GM06990 (cell line): Measurements from ENCODE around the gene TJP2.

ENCODE experiments used
- DNase-seq: peaks from one replicate; pipeline ENCODE4 v3.0.0-alpha.2; 2011; ENCODE audit not compliant: insufficient read length; ENCODE audit errors: extremely low read depth
- H3K27me3 ChIP-seq: replicated peaks from 2 replicates; pipeline ENCODE4 v1.6.0; 2011; ENCODE audit warnings: low read length; ENCODE audit not compliant: control insufficient read depth, insufficient read depth
- H3K36me3 ChIP-seq: 2 replicates; pipeline ENCODE4 v1.5.1; 2011; ENCODE audit warnings: low read length; ENCODE audit not compliant: control insufficient read depth, insufficient read depth
- H3K4me3 ChIP-seq: replicated peaks from 2 replicates; pipeline ENCODE4 v1.5.1; 2011; ENCODE audit warnings: low read depth, mild to moderate bottlenecking, control low read depth, low read length
- TF ChIP-seq, protein P1 (sequence below): IDR thresholded peaks from 2 replicates; pipeline ENCODE4 v1.5.1; 2011; ENCODE audit warnings: low read length, control low read depth, mild to moderate bottlenecking, inconsistent platforms; ENCODE audit not compliant: insufficient read depth, poor library complexity, severe bottlenecking

TJP2 gene

DNA sequence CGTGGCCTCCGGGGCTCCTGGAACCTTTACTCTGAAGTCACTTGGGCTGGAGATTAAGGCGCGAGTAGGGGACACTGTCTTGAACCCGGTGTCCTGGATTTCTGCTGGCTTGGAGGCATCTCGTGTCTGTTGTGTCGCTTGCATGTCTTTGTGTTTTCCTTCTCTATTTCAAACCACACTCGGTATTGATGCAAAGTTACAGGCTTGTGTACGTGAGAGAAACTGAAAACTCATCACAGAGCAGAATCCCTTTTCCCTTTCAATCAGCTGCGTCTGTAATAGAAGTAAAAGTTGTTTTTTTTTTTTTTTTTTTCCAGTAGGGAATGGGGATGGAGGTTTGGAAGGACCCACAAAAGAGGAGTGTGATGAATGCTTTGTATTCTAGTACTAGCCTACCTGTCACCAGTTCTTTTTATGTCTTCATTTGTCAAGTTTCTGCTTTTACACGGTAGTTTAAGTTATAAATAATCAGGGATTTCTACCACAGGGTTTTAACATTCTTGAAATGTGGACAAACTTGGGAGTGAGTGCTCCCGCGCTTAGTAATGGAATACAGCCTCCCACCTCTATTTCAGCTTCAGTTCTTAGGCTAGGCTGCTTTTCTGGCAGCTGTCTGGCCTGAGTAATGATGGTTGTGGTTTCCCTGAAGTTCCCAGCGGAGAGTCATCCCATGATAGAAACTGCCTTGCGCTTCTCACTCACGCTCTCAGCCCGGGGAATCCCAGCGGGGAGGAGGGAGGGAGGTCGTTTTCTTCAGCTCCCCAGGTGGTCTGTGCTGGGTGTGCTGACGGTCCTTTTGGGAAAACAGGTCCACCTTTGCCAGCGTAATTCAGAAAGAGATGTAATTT lies 763 bp downstream of the TJP2 start:
- Histone ChIP-seq H3K27me3 (no peaks in the 10 kb centered on the region), H3K36me3 (no peaks in the 10 kb centered on the region), H3K4me3 (peak overlapping the region; percentile 96)
- DNase-seq: peak; percentile 70
- TF ChIP-seq, protein P1, sequence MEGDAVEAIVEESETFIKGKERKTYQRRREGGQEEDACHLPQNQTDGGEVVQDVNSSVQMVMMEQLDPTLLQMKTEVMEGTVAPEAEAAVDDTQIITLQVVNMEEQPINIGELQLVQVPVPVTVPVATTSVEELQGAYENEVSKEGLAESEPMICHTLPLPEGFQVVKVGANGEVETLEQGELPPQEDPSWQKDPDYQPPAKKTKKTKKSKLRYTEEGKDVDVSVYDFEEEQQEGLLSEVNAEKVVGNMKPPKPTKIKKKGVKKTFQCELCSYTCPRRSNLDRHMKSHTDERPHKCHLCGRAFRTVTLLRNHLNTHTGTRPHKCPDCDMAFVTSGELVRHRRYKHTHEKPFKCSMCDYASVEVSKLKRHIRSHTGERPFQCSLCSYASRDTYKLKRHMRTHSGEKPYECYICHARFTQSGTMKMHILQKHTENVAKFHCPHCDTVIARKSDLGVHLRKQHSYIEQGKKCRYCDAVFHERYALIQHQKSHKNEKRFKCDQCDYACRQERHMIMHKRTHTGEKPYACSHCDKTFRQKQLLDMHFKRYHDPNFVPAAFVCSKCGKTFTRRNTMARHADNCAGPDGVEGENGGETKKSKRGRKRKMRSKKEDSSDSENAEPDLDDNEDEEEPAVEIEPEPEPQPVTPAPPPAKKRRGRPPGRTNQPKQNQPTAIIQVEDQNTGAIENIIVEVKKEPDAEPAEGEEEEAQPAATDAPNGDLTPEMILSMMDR: no peak

DNA sequence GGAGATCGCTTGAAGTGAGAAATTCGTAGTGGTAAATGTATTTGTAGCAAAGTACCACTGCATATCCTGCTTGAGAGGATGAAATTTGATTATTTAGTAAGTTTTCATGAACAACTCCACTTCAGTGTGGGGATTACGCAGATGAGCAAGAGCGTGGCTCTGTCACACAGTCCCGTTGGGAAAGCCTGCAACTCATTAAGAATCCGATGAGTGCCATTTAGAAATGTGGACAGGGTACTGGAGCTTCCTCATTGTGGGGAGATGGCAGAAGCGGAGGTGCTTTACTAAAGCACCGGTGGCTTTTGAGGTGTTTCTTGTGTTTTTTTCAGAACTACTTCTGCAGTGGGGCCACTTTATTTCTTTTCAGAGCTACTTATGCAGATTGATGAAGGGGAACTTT lies 1.4 kb downstream of the TJP2 start:
- Histone ChIP-seq H3K36me3 (no peaks in the 10 kb centered on the region), H3K27me3 (no peaks in the 10 kb centered on the region), H3K4me3 (peak overlapping the region; percentile 96)
- DNase-seq: no peak
- TF ChIP-seq, protein P1: no peak

DNA sequence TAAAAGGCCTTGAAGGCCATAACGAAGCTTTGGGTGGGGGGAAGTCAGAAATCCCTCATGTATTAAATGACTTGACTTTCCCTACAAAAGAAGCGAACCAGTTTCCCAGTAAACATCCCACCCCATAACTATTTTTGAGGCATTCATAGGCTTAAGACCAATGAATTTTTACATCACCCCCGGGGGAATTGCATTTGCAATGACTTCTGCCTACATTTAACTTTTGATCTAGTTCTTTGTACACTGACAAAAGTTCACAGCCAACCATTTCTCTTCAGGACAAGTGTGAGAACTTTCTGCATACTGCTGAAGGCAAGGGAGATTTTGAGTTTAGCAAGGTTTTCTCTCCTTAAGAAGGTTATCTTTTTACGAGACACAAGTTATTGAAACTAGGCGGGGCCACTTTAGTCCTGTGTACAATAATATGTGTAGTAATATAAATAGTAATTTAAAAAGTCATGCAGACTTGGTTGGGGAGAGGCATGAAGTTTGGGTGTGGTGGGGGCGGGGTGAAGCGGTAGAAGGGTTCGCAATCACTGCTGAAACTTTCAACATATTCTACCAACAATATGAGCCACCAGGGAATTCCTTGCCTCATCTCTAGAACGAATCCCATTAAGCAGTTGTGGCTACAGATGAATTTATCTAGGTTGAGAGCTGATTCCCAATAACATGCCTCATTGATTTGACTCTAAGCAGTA lies 2.5 kb downstream of the TJP2 start:
- TF ChIP-seq, protein P1: no peak
- H3K27me3 ChIP-seq: no peaks in the 10 kb centered on the region
- H3K36me3 ChIP-seq: no peaks in the 10 kb centered on the region
- DNase-seq: peak; percentile 37
- peak overlapping the region; percentile 96 for H3K4me3 ChIP-seq

DNA sequence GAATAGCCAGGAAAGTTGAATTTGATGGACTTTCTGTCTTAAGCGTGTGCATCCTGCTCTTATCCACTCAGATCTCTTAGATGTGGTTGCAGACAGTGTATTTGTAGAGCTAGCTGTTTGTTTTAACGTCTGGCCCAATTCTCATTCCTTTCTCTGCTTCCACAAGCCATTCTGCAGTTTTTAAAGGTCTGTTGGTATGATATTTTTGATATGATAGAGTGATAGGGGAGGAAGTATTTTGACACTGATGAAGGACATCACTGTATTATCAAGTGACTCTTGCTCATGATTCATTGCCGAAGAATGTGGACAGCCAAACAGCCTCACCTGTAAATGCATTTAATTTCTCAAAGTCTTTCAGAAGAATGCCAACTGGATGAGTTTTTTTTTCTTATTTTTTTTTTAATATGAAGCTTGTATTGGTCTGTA lies 4.5 kb downstream of the TJP2 start:
- no peaks in the 10 kb centered on the region for H3K36me3 ChIP-seq
- no peak overlapping the region for H3K4me3 ChIP-seq
- H3K27me3 ChIP-seq: no peaks in the 10 kb centered on the region
- DNase-seq: no peak
- TF ChIP-seq, protein P1: no peak

DNA sequence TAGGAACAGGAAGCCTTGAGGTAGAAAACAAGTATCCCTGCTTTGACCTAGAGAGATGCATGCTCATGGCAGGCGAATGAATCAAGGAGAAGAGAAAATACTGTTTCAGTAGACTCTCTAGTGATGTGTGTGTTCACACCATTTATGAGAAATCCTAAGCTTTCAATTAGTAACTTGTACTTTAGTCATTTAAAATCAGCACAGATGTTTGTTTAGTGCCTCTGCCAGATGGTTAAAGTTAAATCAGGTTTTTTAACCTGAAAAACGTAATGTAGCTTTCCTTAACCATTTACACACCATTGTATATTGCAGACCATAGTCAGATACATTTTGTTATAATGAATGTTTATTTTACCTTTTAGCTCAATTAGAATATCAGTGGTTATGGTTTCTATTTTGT lies 5.0 kb downstream of the TJP2 start:
- TF ChIP-seq, protein P1: no peak
- H3K4me3 ChIP-seq: no peak overlapping the region
- DNase-seq: no peak
- no peaks in the 10 kb centered on the region for H3K36me3 ChIP-seq
- H3K27me3 ChIP-seq: no peaks in the 10 kb centered on the region
